Colonic mucosa (tissue), 4 donors: ENCODE measurements around the gene SSTR5. TPM values are rescaled to one million over a fixed set of nuclear protein-coding genes. Genes with fewer than 3 reads are reported as not detected.

Experiments
- DNase-seq: peaks from one replicate; pipeline ENCODE4 v3.0.0-alpha.2; 2020
- H3K27ac ChIP-seq: fragments of 200-600 bp; one replicate; pipeline ENCODE4 v1.8.0; 2021
- H3K27me3 ChIP-seq: fragments of 200-600 bp; one replicate; pipeline ENCODE4 v1.8.0; 2021
- H3K36me3 ChIP-seq: fragments of 200-600 bp; one replicate; pipeline ENCODE4 v1.8.0; 2021
- H3K4me1 ChIP-seq: fragments of 200-600 bp; one replicate; pipeline ENCODE4 v1.8.0; 2021; ENCODE audit warnings: mild to moderate bottlenecking
- H3K4me3 ChIP-seq: fragments of 200-600 bp; one replicate; pipeline ENCODE4 v1.8.0; 2021
- H3K9ac ChIP-seq, 2 donors: one replicate each; pipeline ENCODE4 v1.7.0; 2013; ENCODE audit warnings: control low read depth in 2 of 2, low read depth in 2 of 2, low read length in 2 of 2
- H3K9me3 ChIP-seq: fragments of 200-600 bp; one replicate; pipeline ENCODE4 v1.8.0; 2021
- intact Hi-C: fragments of 100-400 bp; cut with DNase I; formaldehyde crosslinking; loops from one replicate; pipeline ENCODE4 v1.14.1; 2022
- total RNA-seq, 2 donors: library from RNA; stranded (reverse); fragmentation: NEBNext Ultra II Directional in 1 of 2; extraction: Animal tissue kit (Norgen Biotek cat#: 25700) in 1 of 2; gene quantifications; one replicate each; pipeline ENCODE4 v1.2.1, GENCODE V29; 2021
- TF ChIP-seq, protein P1 (sequence below): fragments of 200-600 bp; IDR thresholded peaks from one replicate; pipeline ENCODE4 v1.8.0; 2022; ENCODE audit warnings: antibody characterized with exemption, mild to moderate bottlenecking
- donor health status: healthy.
- donor health status: DM: no; HTN: no; CAD: no.
- donor health status: DM: no; HTN: no; CAD: no.

The SSTR5 gene
- total RNA-seq, 2 donors from 2014 or later = 0.24 to 0.37 TPM

DNA sequence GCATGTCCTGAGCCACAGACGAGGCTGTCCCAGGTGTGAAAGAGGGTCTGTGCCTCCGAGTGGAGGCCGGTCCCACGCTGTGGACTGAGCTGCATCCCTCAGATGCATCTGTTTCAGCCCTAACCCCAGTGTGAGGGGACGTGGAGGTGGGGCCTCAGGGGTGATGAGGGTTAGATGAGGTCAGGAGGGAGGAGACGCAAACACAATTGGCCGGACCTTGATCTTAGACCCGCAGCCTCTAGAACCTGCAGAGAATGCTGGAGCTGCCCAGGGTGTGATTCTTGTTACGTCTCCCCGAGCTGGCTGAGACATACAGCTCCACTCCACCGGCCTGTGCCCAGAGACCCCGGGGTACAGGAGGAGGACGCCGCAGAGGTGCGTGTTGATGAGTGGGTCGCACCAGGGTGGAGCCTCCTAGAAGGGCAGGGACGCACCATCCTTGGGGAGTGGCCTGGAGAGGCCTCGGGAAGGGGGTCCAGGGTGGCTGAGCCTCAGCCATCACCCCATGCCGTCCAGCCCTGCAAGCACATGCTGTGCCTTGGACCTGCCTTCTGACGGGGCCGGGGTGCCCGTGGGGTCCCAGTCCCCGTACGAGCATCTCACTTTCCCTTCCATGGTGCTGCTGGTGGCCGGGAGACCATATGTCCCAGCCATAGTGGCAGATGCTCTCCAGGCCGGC lies 40.1 kb downstream of the SSTR5 start:
- TF ChIP-seq, protein P1, sequence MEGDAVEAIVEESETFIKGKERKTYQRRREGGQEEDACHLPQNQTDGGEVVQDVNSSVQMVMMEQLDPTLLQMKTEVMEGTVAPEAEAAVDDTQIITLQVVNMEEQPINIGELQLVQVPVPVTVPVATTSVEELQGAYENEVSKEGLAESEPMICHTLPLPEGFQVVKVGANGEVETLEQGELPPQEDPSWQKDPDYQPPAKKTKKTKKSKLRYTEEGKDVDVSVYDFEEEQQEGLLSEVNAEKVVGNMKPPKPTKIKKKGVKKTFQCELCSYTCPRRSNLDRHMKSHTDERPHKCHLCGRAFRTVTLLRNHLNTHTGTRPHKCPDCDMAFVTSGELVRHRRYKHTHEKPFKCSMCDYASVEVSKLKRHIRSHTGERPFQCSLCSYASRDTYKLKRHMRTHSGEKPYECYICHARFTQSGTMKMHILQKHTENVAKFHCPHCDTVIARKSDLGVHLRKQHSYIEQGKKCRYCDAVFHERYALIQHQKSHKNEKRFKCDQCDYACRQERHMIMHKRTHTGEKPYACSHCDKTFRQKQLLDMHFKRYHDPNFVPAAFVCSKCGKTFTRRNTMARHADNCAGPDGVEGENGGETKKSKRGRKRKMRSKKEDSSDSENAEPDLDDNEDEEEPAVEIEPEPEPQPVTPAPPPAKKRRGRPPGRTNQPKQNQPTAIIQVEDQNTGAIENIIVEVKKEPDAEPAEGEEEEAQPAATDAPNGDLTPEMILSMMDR = no peak
- Histone ChIP-seq H3K9me3 (no peaks in the 10 kb centered on the region), H3K9ac (no peak overlapping the region), H3K36me3 (no peaks in the 10 kb centered on the region), H3K4me1 (no peaks in the 10 kb centered on the region), H3K27ac (no peak overlapping the region), H3K27me3 (peaks cover 24% of the 10 kb centered on the region), H3K4me3 (no peak overlapping the region)
- intact Hi-C loops = no loop called here
- DNase-seq = no peak

DNA sequence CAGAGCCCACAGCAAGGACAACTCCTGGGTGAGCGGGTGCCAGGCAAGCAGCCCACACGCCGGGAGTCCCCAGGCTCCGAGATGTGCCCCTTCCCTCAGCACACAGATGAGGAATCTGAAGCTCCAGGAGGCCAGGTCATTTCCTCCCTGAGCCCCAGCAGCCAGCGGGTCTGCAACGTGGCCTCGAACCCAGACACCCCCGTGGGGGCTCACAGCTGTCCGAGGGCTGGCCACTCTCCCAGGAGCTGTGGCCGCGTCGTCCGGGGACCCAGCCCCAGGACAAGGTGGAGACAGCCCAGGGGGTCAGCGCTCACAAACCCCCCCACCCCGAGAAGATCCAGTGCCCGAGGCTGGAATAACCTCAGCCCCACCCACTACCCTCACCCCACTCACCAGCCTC lies 40.9 kb downstream of the SSTR5 start:
- no peaks in the 10 kb centered on the region for H3K9me3 ChIP-seq
- no peak overlapping the region for H3K4me3 ChIP-seq
- no peaks in the 10 kb centered on the region for H3K36me3 ChIP-seq
- no peak for DNase-seq
- H3K4me1 ChIP-seq = no peaks in the 10 kb centered on the region
- peaks cover 16% of the 10 kb centered on the region for H3K27me3 ChIP-seq
- no peak overlapping the region for H3K27ac ChIP-seq
- intact Hi-C loops = no loop called here
- TF ChIP-seq, protein P1 = no peak
- no peak overlapping the region for H3K9ac ChIP-seq

DNA sequence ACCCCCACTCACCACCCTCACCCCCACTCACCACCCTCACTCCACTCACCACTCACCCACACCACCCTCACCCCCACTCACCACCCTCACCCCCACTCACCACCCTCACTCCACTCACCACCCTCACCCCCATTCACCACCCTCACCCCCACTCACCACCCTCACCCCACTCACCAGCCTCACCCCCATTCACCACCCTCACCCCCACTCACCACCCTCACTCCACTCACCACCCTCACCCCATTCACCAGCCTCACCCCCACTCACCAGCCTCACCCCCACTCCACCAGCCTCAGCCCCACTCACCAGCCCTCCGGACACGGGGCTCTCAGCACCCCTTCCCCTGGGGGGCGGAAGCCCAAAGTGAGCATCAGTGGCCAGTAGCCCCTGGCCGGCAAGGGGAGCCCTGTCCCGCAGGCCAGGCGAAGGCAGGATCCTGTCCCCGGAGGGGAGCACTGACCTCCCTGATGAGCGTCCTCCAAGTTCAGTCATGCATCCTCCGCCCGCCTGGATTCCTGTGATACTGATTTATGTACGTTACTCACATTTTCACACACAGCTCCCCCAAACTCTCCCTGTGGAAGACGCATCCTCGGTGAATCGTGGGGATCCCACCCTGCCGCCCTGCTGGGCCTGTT lies 41.5 kb downstream of the SSTR5 start:
- Histone ChIP-seq H3K27ac (no peak overlapping the region), H3K9me3 (no peaks in the 10 kb centered on the region), H3K36me3 (no peaks in the 10 kb centered on the region), H3K4me3 (no peak overlapping the region), H3K4me1 (no peaks in the 10 kb centered on the region), H3K27me3 (peaks cover 12% of the 10 kb centered on the region), H3K9ac (no peak overlapping the region)
- TF ChIP-seq, protein P1 = no peak
- intact Hi-C loops = no loop called here
- no peak for DNase-seq

DNA sequence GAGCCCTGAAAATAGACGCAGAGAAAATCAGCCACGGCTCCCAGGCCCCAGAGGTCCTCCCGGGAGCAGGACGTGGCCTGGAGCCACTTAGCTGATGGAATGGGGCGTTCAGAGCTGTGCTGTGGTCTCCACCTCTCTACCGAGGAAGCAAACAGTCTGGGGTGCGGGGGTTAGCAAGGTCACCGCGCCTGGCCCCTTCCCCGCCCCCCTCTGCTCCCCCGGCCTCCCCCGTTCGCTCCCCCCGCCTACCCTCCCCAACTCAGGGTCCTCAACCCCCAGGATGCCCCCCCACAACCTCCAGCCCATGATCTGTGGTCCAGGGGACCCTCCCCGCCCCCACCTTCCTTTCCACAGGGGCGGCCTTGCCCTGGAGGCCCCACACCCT lies 44.1 kb downstream of the SSTR5 start:
- no peaks in the 10 kb centered on the region for H3K27me3 ChIP-seq
- TF ChIP-seq, protein P1 = no peak

DNA sequence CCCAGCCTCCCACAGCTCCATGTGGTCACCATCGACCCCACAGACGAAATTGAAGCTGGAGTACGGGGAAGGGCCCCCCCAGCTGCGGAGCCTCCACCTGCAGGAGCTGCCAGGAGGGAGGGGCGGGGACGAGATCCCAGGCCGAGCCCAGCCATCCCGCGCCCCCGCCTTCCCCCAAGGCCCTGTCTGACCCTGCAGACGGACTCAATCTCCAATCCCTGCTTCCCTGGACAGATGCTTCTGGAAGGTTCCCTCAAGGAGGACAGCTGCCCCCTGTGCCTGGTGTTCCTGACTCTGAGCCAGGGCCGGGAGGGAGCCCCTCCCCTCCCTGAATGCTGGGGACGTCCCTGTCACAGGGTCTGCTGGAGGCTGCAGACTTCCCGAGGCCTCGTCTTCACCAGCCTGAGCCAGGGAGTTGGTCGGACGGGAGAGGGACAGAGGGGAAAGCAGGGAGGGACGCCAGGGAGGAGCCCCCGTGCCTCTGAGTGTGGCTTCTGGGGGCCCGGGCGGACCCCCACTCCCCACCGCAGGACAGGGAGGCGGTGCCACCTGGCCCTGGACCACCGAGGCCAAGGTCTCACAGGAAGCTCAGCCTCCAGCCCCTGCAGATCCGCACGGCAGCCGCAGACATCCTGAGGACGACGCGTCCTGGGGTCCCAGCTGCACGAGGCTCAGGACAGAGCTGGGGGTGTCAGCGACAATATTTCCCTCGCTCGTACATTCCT lies 44.8 kb downstream of the SSTR5 start:
- no peaks in the 10 kb centered on the region for H3K27me3 ChIP-seq
- TF ChIP-seq, protein P1 = no peak

More for the DNA sequence above, 44.1 kb downstream of the SSTR5 start:
- no peak for DNase-seq
- H3K27ac ChIP-seq = no peak overlapping the region
- intact Hi-C loops = no loop called here
- H3K4me3 ChIP-seq = no peak overlapping the region
- no peaks in the 10 kb centered on the region for H3K36me3 ChIP-seq
- no peaks in the 10 kb centered on the region for H3K4me1 ChIP-seq
- no peak overlapping the region for H3K9ac ChIP-seq
- no peaks in the 10 kb centered on the region for H3K9me3 ChIP-seq

More for the DNA sequence above, 44.8 kb downstream of the SSTR5 start:
- no peak for DNase-seq
- H3K9me3 ChIP-seq = no peaks in the 10 kb centered on the region
- H3K27ac ChIP-seq = no peak overlapping the region
- no peak overlapping the region for H3K4me3 ChIP-seq
- H3K4me1 ChIP-seq = no peaks in the 10 kb centered on the region
- intact Hi-C loops = no loop called here
- no peak overlapping the region for H3K9ac ChIP-seq
- no peaks in the 10 kb centered on the region for H3K36me3 ChIP-seq
